Lower lobe of right lung (tissue), 2 donors: ENCODE results near the gene TSC22D1. TPM values are rescaled to one million over a fixed set of nuclear protein-coding genes. Genes with fewer than 3 reads are reported as not detected.

Source experiments
- ATAC-seq, 2 donors: fragments of 200-7000 bp; cut with Tn5 transposase; one replicate each; pipeline ENCODE4 v1.9.1; 2020 to 2022; ENCODE audit warnings: mild to moderate bottlenecking in 2 of 2, moderate library complexity in 2 of 2
- DNase-seq: peaks from one replicate; pipeline ENCODE4 v3.0.0-alpha.2; 2020
- H3K27ac ChIP-seq: fragments of 200-600 bp; one replicate; pipeline ENCODE4 v1.8.0; 2022
- H3K27me3 ChIP-seq: fragments of 200-600 bp; one replicate; pipeline ENCODE4 v1.8.0; 2022; ENCODE audit warnings: low read depth
- H3K36me3 ChIP-seq: fragments of 200-600 bp; one replicate; pipeline ENCODE4 v1.8.0; 2022; ENCODE audit warnings: mild to moderate bottlenecking
- H3K4me1 ChIP-seq: fragments of 200-600 bp; one replicate; pipeline ENCODE4 v1.8.0; 2022
- H3K4me3 ChIP-seq: fragments of 200-600 bp; one replicate; pipeline ENCODE4 v1.8.0; 2022; ENCODE audit warnings: mild to moderate bottlenecking
- H3K9me3 ChIP-seq: fragments of 200-600 bp; one replicate; pipeline ENCODE4 v1.8.0; 2022
- intact Hi-C: fragments of 100-400 bp; cut with DNase I; formaldehyde crosslinking; loops from one replicate; pipeline ENCODE4 v1.11.0; 2022
- total RNA-seq: library from RNA; stranded (reverse); fragmentation: NEBNext Ultra II Directional; extraction: Animal tissue kit (Norgen Biotek cat#: 25700); gene quantifications from one replicate; pipeline ENCODE4 v1.2.1, GENCODE V29; 2021
- TF ChIP-seq, protein P1 (sequence below): fragments of 200-600 bp; IDR thresholded peaks from one replicate; pipeline ENCODE4 v1.8.0; 2022; ENCODE audit warnings: antibody characterized with exemption, mild to moderate bottlenecking
- donor health status: DM: no; HTN: yes; CAD: no; lungs with severe emphysema.

TSC22D1 gene
- total RNA-seq, 1 donor from 2014 or later: 163 TPM

DNA sequence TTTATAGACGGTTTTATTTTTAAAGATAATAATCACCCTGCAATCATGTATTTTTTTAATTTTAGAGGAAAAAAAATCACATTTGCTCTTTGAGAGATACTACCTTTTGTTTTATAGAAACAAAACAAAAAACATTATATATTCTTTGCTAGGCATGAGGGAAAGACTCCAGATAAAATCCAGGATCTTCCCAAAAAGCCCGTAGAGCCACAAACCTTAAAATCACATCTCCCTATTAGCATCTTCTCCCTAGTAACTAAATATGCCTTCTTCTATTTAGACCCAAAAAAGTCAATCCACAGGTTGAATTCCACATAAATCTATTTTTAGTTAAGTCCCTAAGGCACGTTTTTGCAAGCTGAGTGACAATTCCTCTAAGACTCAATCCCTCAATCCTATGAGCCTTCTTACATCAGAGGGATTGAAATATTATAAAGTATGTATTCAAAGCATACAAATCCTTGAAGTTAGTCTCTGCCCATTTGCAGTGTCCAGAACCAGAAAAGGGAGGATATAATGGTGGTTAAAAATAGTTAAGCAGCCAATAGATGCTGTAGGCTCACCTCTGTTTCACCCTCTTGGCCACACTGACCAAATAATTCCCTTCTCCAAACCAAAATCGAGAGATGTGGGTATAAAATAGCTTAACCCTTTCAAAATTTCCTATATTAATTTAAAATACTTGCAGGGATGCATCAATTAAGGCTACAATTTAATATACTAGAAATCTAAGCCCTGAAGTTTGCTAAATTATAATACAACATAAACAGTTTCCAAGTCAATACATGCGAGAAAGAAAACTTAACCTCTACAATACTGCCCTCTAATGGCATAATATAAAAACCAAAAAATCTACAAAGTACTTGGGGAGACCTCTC, 138.5 kb downstream of the TSC22D1 start:
- intact Hi-C loops: loop anchor here (5.0 to 10.0 kb wide), 2 partner anchors 203 to 385 kb away; no protein-coding TSS in a partner anchor
- peak in 1 of 2 donors; percentile 33 for ATAC-seq

DNA sequence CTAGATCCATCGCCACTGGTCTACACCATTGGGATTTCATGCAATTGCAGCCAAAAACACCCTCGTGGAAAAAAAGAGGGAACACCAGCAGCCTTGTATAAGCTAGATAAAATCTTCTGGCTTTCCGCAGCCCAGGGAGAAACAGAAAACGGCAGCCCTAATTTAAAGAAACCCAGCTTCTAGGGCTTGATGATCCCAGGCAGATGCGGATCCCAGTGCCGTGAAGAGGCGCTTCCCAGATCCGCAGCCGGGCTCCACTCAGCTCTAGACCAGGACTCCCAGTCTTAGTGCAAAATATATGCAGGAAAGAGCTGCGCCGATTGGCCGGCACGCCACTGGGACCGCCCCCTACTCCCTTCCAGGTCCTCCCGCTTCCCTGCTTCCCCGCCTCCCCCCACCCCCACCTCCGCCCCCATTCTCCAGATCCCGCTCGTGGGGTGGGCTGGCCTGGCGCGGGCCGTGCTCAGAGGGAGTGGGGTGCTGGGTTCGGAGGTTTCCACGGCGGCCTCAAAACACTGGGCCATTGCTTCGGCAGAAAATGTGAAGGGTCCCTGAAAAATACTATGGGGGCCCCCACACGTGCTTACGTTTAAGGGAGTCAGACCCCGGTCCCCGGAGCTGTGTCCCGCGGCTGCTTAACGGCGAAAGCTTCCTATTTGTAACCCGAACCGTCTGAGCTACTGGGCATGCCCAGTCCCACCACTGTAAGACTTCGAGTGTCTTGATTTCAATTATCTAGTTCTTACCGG, 139.4 kb downstream of the TSC22D1 start:
- Histone ChIP-seq H3K4me3 (peak overlapping the region; percentile 81), H3K27ac (peak overlapping the region; percentile 94), H3K36me3 (peaks cover 25% of the 10 kb centered on the region), H3K4me1 (peaks cover 25% of the 10 kb centered on the region), H3K9me3 (no peaks in the 10 kb centered on the region), H3K27me3 (no peaks in the 10 kb centered on the region)
- intact Hi-C loops: loop anchor here (5.0 to 10.0 kb wide), 2 partner anchors 202 to 384 kb away; no protein-coding TSS in a partner anchor
- DNase-seq (peak; percentile 94), ATAC-seq (peak; percentile 91 to 94)
- TF ChIP-seq, protein P1, sequence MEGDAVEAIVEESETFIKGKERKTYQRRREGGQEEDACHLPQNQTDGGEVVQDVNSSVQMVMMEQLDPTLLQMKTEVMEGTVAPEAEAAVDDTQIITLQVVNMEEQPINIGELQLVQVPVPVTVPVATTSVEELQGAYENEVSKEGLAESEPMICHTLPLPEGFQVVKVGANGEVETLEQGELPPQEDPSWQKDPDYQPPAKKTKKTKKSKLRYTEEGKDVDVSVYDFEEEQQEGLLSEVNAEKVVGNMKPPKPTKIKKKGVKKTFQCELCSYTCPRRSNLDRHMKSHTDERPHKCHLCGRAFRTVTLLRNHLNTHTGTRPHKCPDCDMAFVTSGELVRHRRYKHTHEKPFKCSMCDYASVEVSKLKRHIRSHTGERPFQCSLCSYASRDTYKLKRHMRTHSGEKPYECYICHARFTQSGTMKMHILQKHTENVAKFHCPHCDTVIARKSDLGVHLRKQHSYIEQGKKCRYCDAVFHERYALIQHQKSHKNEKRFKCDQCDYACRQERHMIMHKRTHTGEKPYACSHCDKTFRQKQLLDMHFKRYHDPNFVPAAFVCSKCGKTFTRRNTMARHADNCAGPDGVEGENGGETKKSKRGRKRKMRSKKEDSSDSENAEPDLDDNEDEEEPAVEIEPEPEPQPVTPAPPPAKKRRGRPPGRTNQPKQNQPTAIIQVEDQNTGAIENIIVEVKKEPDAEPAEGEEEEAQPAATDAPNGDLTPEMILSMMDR: no peak

More for the DNA sequence above, 138.5 kb downstream of the TSC22D1 start:
- peak overlapping the region; percentile 81 for H3K4me3 ChIP-seq
- no peaks in the 10 kb centered on the region for H3K27me3 ChIP-seq
- no peaks in the 10 kb centered on the region for H3K9me3 ChIP-seq
- H3K36me3 ChIP-seq: peaks cover 22% of the 10 kb centered on the region
- H3K4me1 ChIP-seq: peaks cover 25% of the 10 kb centered on the region
- TF ChIP-seq, protein P1: peak; percentile 61
- H3K27ac ChIP-seq: peak overlapping the region; percentile 94
- no peak for DNase-seq

DNA sequence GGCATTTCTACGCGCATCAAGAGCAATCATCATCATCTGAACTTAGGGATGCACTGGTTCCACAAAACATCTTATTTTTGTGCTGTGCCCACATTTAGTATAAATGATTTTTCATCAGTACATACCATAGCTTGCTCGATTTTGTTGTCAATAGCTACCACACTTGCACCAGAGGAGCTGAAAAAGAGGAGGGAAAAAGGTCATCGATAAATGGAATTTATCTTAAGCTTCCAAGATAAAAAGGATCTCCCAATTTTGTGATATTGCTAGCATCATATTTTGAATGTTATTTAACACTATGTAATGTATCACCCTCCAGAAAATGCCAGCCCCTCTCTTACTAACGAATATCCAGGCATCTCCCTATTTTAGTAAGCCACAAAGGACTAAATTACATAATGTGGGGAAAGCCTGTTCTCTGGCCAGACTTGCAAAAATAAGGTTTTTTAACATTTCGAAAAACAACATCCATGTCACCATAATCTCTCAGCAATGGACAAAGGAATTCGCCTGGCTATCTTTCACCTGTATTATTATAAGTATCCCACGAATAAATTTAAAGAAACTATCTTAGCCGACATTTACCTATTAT, 140.1 kb downstream of the TSC22D1 start:
- Histone ChIP-seq H3K4me3 (peak overlapping the region; percentile 81), H3K9me3 (no peaks in the 10 kb centered on the region), H3K36me3 (peaks cover 25% of the 10 kb centered on the region), H3K4me1 (peaks cover 25% of the 10 kb centered on the region), H3K27ac (peak overlapping the region; percentile 94), H3K27me3 (no peaks in the 10 kb centered on the region)
- ATAC-seq (no peak), DNase-seq (no peak)
- TF ChIP-seq, protein P1: no peak
- intact Hi-C loops: loop anchor here (5.0 to 10.0 kb wide), 2 partner anchors 201 to 384 kb away; no protein-coding TSS in a partner anchor

- peak overlapping the region; percentile 94 for H3K27ac ChIP-seq
- peaks cover 25% of the 10 kb centered on the region for H3K4me1 ChIP-seq
- peaks cover 25% of the 10 kb centered on the region for H3K36me3 ChIP-seq
- intact Hi-C loops: loop anchor here (5.0 to 10.0 kb wide), 2 partner anchors 201 to 383 kb away; no protein-coding TSS in a partner anchor
- DNase-seq (peak; percentile 95), ATAC-seq (peak; percentile 78 to 91)
- peak overlapping the region; percentile 81 for H3K4me3 ChIP-seq
- TF ChIP-seq, protein P1: no peak
- H3K27me3 ChIP-seq: no peaks in the 10 kb centered on the region
- no peaks in the 10 kb centered on the region for H3K9me3 ChIP-seq
These were observed 140.8 kb downstream of the TSC22D1 start for GRCh38 chr13:44435142-44435918.
